ENCODE results near the gene CDH23.

Gene CDH23

DNA sequence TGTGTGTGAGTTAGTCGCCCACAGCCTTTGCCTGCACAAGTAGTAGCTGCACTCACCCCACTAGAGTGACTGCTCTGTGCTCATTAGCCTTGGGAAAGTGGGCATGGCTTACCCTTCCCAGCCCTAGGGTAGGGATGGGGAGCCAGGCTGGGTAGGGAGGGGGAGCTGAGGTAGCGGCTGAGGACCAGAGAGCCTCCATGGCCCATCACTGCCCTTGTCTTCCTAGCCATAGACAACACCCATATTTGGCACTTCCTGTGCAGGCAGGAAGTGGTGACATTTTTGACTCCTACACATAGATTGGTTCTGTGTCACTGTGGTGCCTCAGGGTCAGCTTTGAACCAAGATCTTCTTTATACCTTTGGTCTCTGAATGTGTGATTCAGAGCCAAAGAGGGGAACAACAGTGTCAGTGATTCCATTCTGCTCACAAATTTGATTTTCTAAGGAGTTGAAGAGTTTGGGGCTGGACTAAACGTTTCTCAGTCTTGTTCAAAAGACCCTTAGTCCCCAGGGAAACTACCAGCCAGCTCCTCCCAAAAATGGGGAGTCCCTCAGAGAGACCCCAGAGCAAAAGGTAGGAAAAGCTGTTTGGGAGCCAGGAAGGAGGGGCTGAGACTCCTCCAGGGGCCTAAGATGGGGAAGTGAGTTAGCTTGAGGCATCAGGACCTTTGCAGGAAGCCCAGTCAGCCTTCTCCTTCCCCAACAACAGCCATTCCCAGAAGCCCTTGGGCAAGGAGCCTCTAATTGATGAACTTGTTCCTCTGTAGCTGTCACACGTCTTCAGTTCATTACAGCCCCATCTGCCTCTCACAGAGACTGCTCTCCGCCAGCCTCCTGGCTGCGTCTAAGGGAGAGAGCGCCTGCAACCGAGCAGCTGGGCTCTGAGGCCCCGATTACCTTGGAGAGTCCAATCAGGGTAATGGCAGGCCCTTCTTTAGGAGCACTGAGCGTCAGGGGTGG is 135.0 kb downstream of the CDH23 start:
- Histone ChIP-seq H3K9ac (ENCODE audit: insufficient read length, low read depth) (no peak overlapping the region), H3K9me3 (ENCODE audit: insufficient read depth, low read length) (no peaks in the 10 kb centered on the region), H3K36me3 (ENCODE audit: insufficient read depth, insufficient read length, low read length) (no peaks in the 10 kb centered on the region), H3K27me3 (ENCODE audit: insufficient read depth, insufficient read length) (no peaks in the 10 kb centered on the region), H3K4me3 (ENCODE audit: insufficient read length, low read depth) (no peak overlapping the region), H3K4me1 (ENCODE audit: insufficient read depth, insufficient read length) (peaks cover 7% of the 10 kb centered on the region)
- TF ChIP-seq SUZ12 (IDR thresholded peaks at IDR 0.05; ENCODE audit: extremely low read depth, insufficient read depth, insufficient read length) (no peak), ZNF274 (IDR thresholded peaks at IDR 0.05; ENCODE audit: low read depth, low read length) (no peak), YY1 (IDR thresholded peaks at IDR 0.05; ENCODE audit: insufficient read depth, insufficient read length) (no peak)
- no peak for DNase-seq (ENCODE audit: low read depth, low spot score)

DNA sequence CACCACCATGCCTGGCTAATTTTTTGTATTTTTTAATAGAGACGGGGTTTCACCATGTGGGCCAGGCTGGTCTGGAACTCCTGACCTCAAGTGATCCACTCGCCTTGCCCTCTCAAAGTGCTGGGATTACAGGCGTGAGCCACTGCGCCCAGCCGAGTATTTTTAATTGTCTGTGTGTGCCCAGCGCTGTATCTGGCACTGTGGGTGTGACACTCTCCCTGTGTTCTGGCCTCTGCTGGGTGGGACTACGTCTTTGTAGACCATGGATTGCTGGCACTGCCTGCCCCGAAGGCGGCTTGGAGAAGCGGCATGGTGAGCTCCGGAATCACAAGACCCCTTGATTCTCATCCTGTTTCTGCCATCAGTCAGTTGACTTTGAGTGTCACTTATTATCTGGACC is 136.2 kb downstream of the CDH23 start:
- Histone ChIP-seq H3K9me3 (ENCODE audit: insufficient read depth, low read length) (no peaks in the 10 kb centered on the region), H3K4me1 (ENCODE audit: insufficient read depth, insufficient read length) (peaks cover 7% of the 10 kb centered on the region), H3K4me3 (ENCODE audit: insufficient read length, low read depth) (no peak overlapping the region), H3K27me3 (ENCODE audit: insufficient read depth, insufficient read length) (no peaks in the 10 kb centered on the region), H3K9ac (ENCODE audit: insufficient read length, low read depth) (no peak overlapping the region), H3K36me3 (ENCODE audit: insufficient read depth, insufficient read length, low read length) (no peaks in the 10 kb centered on the region)
- TF ChIP-seq YY1 (IDR thresholded peaks at IDR 0.05; ENCODE audit: insufficient read depth, insufficient read length) (no peak), SUZ12 (IDR thresholded peaks at IDR 0.05; ENCODE audit: extremely low read depth, insufficient read depth, insufficient read length) (no peak), ZNF274 (IDR thresholded peaks at IDR 0.05; ENCODE audit: low read depth, low read length) (no peak)
- no peak for DNase-seq (ENCODE audit: low read depth, low spot score)

DNA sequence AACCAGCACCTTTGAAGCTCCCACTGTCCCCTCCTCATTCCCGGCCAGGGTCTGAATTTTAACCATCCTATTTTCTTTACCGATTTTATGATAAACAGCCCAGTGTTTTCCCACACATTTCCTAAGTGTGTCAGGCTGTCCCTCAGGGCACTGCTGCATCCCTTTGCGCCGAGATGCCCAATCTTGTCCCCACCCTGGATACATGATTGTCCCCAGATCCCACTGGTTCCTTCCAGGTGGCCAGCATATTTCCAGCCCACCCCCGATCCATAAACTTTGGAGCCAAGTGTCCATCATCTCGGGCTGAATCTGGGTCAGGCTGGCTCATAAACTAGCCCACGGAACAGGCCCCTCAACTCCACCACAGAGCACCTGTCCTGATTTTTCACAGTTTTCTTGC is 137.2 kb downstream of the CDH23 start:
- Histone ChIP-seq H3K27me3 (ENCODE audit: insufficient read depth, insufficient read length) (no peaks in the 10 kb centered on the region), H3K9me3 (ENCODE audit: insufficient read depth, low read length) (no peaks in the 10 kb centered on the region), H3K4me3 (ENCODE audit: insufficient read length, low read depth) (no peak overlapping the region), H3K4me1 (ENCODE audit: insufficient read depth, insufficient read length) (peaks cover 7% of the 10 kb centered on the region), H3K36me3 (ENCODE audit: insufficient read depth, insufficient read length, low read length) (no peaks in the 10 kb centered on the region), H3K9ac (ENCODE audit: insufficient read length, low read depth) (no peak overlapping the region)
- TF ChIP-seq YY1 (IDR thresholded peaks at IDR 0.05; ENCODE audit: insufficient read depth, insufficient read length) (no peak), ZNF274 (IDR thresholded peaks at IDR 0.05; ENCODE audit: low read depth, low read length) (no peak), SUZ12 (IDR thresholded peaks at IDR 0.05; ENCODE audit: extremely low read depth, insufficient read depth, insufficient read length) (no peak)
- DNase-seq (ENCODE audit: low read depth, low spot score): no peak

DNA sequence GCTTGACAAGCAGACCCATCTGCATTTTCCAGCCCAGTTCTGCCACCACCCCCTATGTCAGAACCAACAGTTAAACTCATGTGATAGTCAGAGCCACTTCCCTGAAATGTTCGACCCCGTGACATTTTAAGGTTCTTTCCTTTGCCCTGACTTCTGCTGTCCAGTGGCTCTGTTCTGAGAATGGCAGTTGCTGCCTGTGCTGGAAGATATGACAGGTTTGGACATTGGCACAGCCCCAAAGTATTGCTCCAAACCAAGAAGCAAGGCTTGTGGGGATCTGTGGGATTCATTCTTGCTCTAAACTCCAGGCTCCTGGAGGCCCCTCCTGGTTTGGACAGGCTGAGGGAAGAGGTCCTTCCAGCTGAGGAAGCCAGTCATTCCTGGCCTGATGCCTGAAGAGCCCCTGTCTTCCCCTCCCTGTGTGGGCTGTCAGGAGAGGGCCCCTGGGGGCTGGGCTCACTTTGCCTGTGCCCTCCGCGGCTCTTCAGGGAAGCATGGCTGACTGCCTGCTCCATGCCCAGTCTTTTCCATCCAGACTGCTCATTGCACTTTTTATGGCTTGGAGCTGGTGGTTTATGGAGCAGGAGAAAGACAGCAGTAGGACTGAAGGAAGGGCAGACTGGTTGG is 138.0 kb downstream of the CDH23 start:
- TF ChIP-seq ZNF274 (IDR thresholded peaks at IDR 0.05; ENCODE audit: low read depth, low read length) (no peak), SUZ12 (IDR thresholded peaks at IDR 0.05; ENCODE audit: extremely low read depth, insufficient read depth, insufficient read length) (no peak), YY1 (IDR thresholded peaks at IDR 0.05; ENCODE audit: insufficient read depth, insufficient read length) (no peak)
- Histone ChIP-seq H3K4me1 (ENCODE audit: insufficient read depth, insufficient read length) (peaks cover 7% of the 10 kb centered on the region), H3K9me3 (ENCODE audit: insufficient read depth, low read length) (no peaks in the 10 kb centered on the region), H3K9ac (ENCODE audit: insufficient read length, low read depth) (no peak overlapping the region), H3K4me3 (ENCODE audit: insufficient read length, low read depth) (no peak overlapping the region), H3K27me3 (ENCODE audit: insufficient read depth, insufficient read length) (no peaks in the 10 kb centered on the region), H3K36me3 (ENCODE audit: insufficient read depth, insufficient read length, low read length) (no peaks in the 10 kb centered on the region)
- DNase-seq (ENCODE audit: low read depth, low spot score): no peak

DNA sequence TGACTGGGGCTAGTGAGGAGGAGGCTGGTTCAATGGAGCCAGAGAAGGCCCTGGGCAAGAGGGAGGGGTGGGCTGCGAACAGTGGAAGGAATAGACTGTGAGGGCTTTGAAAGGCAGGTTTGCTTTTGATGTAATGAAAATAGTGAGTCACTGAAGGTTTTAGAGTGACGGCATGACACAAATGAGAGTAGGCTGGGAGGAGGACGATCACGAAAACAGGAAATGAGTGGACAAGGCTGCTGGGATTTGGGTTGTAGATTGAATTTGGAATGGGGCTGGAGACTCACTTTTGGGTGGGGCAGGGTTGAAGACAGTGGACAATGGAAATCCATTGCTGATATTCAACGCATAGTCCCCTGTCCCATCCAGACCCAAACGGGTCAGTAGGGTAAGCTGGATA is 139.6 kb downstream of the CDH23 start:
- DNase-seq (ENCODE audit: low read depth, low spot score): no peak
- H3K9me3 ChIP-seq (ENCODE audit: insufficient read depth, low read length): no peaks in the 10 kb centered on the region
- H3K4me1 ChIP-seq (ENCODE audit: insufficient read depth, insufficient read length): peaks cover 14% of the 10 kb centered on the region
- no peak overlapping the region for H3K4me3 ChIP-seq (ENCODE audit: insufficient read length, low read depth)
- H3K27me3 ChIP-seq (ENCODE audit: insufficient read depth, insufficient read length): no peaks in the 10 kb centered on the region
- H3K36me3 ChIP-seq (ENCODE audit: insufficient read depth, insufficient read length, low read length): no peaks in the 10 kb centered on the region
- no peak overlapping the region for H3K9ac ChIP-seq (ENCODE audit: insufficient read length, low read depth)
- TF ChIP-seq YY1 (IDR thresholded peaks at IDR 0.05; ENCODE audit: insufficient read depth, insufficient read length) (no peak), ZNF274 (IDR thresholded peaks at IDR 0.05; ENCODE audit: low read depth, low read length) (no peak), SUZ12 (IDR thresholded peaks at IDR 0.05; ENCODE audit: extremely low read depth, insufficient read depth, insufficient read length) (no peak)

DNA sequence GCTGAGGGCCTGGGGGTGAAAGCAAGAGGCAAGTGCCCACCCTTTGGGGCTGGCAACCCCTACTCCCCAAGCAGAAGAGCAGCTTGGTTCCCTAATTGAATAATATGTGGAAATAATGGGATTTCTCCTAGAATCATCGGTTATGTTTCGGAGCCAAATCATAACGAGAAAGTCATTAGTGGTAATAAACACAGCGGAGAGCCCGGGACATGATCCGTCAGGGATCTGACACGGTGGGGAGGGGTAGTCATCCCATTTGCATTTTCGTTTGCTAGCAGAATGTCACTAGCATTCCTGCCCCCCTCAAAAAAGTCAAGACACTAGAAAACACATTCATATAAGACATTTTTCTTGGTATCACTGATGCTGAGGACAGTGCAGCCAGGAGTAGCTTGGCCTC is 140.4 kb downstream of the CDH23 start:
- no peaks in the 10 kb centered on the region for H3K27me3 ChIP-seq (ENCODE audit: insufficient read depth, insufficient read length)
- H3K4me1 ChIP-seq (ENCODE audit: insufficient read depth, insufficient read length): peaks cover 14% of the 10 kb centered on the region
- no peaks in the 10 kb centered on the region for H3K9me3 ChIP-seq (ENCODE audit: insufficient read depth, low read length)
- H3K9ac ChIP-seq (ENCODE audit: insufficient read length, low read depth): no peak overlapping the region
- H3K4me3 ChIP-seq (ENCODE audit: insufficient read length, low read depth): no peak overlapping the region
- no peak for DNase-seq (ENCODE audit: low read depth, low spot score)
- TF ChIP-seq SUZ12 (IDR thresholded peaks at IDR 0.05; ENCODE audit: extremely low read depth, insufficient read depth, insufficient read length) (no peak), ZNF274 (IDR thresholded peaks at IDR 0.05; ENCODE audit: low read depth, low read length) (no peak), YY1 (IDR thresholded peaks at IDR 0.05; ENCODE audit: insufficient read depth, insufficient read length) (no peak)
- H3K36me3 ChIP-seq (ENCODE audit: insufficient read depth, insufficient read length, low read length): no peaks in the 10 kb centered on the region

DNA sequence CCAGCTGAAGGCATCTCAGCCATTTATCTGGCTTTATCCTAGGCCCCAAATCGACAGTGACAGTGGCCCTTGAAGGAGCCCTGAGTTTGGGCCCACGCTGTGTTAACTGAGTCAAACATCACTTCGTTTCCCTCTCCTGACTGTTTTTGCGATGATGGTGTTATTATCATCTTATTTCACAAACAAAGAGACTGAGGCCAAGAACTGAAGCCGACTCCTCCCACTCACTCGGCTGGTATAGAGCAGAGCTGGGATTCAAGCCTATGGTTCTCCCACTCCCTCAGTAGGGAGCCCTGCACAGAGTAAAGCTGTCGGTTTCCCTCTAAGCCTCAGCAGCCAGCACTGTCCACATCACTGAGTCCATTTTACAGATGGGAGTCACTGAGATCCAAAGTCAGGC is 141.0 kb downstream of the CDH23 start:
- no peak for DNase-seq (ENCODE audit: low read depth, low spot score)
- Histone ChIP-seq H3K9me3 (ENCODE audit: insufficient read depth, low read length) (no peaks in the 10 kb centered on the region), H3K9ac (ENCODE audit: insufficient read length, low read depth) (no peak overlapping the region), H3K36me3 (ENCODE audit: insufficient read depth, insufficient read length, low read length) (no peaks in the 10 kb centered on the region), H3K4me1 (ENCODE audit: insufficient read depth, insufficient read length) (peaks cover 17% of the 10 kb centered on the region), H3K27me3 (ENCODE audit: insufficient read depth, insufficient read length) (no peaks in the 10 kb centered on the region), H3K4me3 (ENCODE audit: insufficient read length, low read depth) (no peak overlapping the region)
- no peak for TF ChIP-seq ZNF274 (IDR thresholded peaks at IDR 0.05; ENCODE audit: low read depth, low read length)
- no peak for TF ChIP-seq YY1 (IDR thresholded peaks at IDR 0.05; ENCODE audit: insufficient read depth, insufficient read length)
- TF ChIP-seq SUZ12 (IDR thresholded peaks at IDR 0.05; ENCODE audit: extremely low read depth, insufficient read depth, insufficient read length): no peak

Data from NT2/D1 (cell line).